ENCODE results near the gene ZDHHC5. TPM values are rescaled to one million over a fixed set of nuclear protein-coding genes. Genes with fewer than 3 reads are reported as not detected.
"Not testable (repeated sequence)": the region's sequence is repeated elsewhere in the genome, so short reads cannot be mapped to it uniquely, and the experiment has no call there.

ZDHHC5 gene
- total RNA-seq, 2 donors from 2014 or later, result 51.9 to 55.6 TPM

GRCh38 chr11:57662893-57663292 is 5.0 kb upstream of the ZDHHC5 start:
- H3K4me1 Mint-ChIP-seq, result peaks cover 30% of the 10 kb centered on the region
- no peaks in the 10 kb centered on the region for H3K27me3 Mint-ChIP-seq
- peaks cover 2% of the 10 kb centered on the region for H3K36me3 Mint-ChIP-seq (ENCODE audit: low read depth)
- H3K27ac Mint-ChIP-seq, result no peak overlapping the region
- DNase-seq (no peak), ATAC-seq (no peak)
- H3K4me3 Mint-ChIP-seq, result no peak overlapping the region
- H3K9me3 ChIP-seq (ENCODE audit: control insufficient read depth, low read length, poor library complexity, severe bottlenecking), result no peaks in the 10 kb centered on the region

DNA sequence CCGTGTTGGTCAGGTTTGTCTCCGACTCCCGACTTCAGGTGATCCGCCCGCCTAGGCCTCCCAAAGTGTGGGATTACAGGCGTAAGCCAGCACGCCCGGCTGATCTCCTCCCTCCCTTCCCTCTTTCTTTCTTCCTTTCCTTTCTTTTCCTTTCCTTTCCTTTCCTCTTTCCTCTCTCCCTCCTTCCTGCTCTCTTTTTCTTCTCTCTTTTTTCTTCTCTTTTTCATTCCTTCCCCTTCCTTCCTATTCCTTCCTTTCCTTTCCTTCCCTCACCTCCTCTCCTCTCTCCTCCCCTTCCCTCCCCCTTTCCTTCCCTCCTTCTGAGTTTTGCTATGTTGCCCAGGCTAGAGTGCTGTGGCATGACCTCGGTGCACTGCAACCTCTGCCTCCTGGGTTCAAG is 3.9 kb upstream of the ZDHHC5 start:
- DNase-seq (no peak), ATAC-seq (no peak)
- H3K4me3 Mint-ChIP-seq, result no peak overlapping the region
- H3K36me3 Mint-ChIP-seq (ENCODE audit: low read depth), result peaks cover 5% of the 10 kb centered on the region
- H3K9me3 ChIP-seq (ENCODE audit: control insufficient read depth, low read length, poor library complexity, severe bottlenecking), result no peaks in the 10 kb centered on the region
- H3K4me1 Mint-ChIP-seq, result peaks cover 31% of the 10 kb centered on the region
- H3K27me3 Mint-ChIP-seq, result no peaks in the 10 kb centered on the region
- peak overlapping the region; percentile 19 for H3K27ac Mint-ChIP-seq

GRCh38 chr11:57667117-57667735 is 688 bp upstream of the ZDHHC5 start:
- ATAC-seq (peak; percentile 75), DNase-seq (peak; percentile 82 to 89 (median 84))
- H3K27ac Mint-ChIP-seq, result peak overlapping the region; percentile 100
- H3K27me3 Mint-ChIP-seq, result no peaks in the 10 kb centered on the region
- peak overlapping the region; percentile 100 for H3K4me3 Mint-ChIP-seq
- H3K4me1 Mint-ChIP-seq, result peaks cover 46% of the 10 kb centered on the region
- no peaks in the 10 kb centered on the region for H3K9me3 ChIP-seq (ENCODE audit: control insufficient read depth, low read length, poor library complexity, severe bottlenecking)
- H3K36me3 Mint-ChIP-seq (ENCODE audit: low read depth), result peaks cover 5% of the 10 kb centered on the region

DNA sequence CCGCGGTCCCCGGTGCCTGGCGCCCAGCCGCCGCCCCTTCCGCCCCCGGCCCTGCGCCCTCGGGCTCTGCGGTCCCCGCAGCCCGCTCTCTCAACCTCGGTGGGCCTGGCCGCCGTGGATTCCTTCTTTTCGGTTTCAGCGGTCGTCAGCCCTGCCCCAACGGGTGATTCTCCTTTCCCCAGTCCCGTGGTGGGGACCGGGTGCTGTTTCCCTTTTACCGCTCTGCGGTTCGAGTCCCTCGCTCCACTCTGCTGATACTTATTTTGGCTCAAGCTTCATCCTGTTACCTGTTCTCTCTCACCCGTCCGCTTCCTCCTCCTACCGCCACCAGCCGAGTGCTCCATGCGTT is 494 bp downstream of the ZDHHC5 start:
- H3K9me3 ChIP-seq (ENCODE audit: control insufficient read depth, low read length, poor library complexity, severe bottlenecking), result no peaks in the 10 kb centered on the region
- peaks cover 55% of the 10 kb centered on the region for H3K4me1 Mint-ChIP-seq
- H3K4me3 Mint-ChIP-seq, result peak overlapping the region; percentile 100
- no peaks in the 10 kb centered on the region for H3K27me3 Mint-ChIP-seq
- peak; percentile 0 for ATAC-seq
- H3K27ac Mint-ChIP-seq, result peak overlapping the region; percentile 100
- peaks cover 10% of the 10 kb centered on the region for H3K36me3 Mint-ChIP-seq (ENCODE audit: low read depth)
- peak in 1 of 3 donors; percentile 28 for DNase-seq

DNA sequence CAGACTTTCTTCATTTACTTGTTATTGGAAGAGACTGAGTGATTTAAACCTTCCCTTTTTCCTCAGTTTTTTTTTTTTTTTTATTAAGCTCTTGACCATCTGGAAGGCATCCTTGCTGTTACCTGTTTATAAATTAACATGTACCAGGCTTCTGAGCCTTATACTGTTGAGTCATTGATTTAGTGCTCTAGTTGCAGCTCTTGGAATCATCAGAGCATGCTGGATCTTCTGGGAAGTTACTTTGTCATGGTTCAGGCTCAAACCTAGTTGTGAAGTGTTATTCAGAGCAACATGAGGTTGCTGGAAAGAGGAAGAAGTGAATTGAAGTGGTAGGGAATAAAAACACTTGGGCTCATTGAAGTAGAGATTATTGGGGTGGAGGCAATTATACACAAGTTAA is 6.3 kb downstream of the ZDHHC5 start:
- DNase-seq (no peak), ATAC-seq (no peak)
- no peaks in the 10 kb centered on the region for H3K9me3 ChIP-seq (ENCODE audit: control insufficient read depth, low read length, poor library complexity, severe bottlenecking)
- Mint-ChIP-seq H3K27me3 (no peaks in the 10 kb centered on the region), H3K4me3 (no peak overlapping the region), H3K4me1 (peaks cover 58% of the 10 kb centered on the region), H3K27ac (peak overlapping the region; percentile 75), H3K36me3 (ENCODE audit: low read depth) (peaks cover 9% of the 10 kb centered on the region)

- no peaks in the 10 kb centered on the region for H3K27me3 Mint-ChIP-seq
- no peak overlapping the region for H3K4me3 Mint-ChIP-seq
- H3K4me1 Mint-ChIP-seq, result peaks cover 52% of the 10 kb centered on the region
- DNase-seq (no peak), ATAC-seq (no peak)
- H3K9me3 ChIP-seq (ENCODE audit: control insufficient read depth, low read length, poor library complexity, severe bottlenecking), result no peaks in the 10 kb centered on the region
- H3K27ac Mint-ChIP-seq, result no peak overlapping the region
- H3K36me3 Mint-ChIP-seq (ENCODE audit: low read depth), result peaks cover 9% of the 10 kb centered on the region
These were observed 7.4 kb downstream of the ZDHHC5 start for GRCh38 chr11:57675176-57675941.

- Mint-ChIP-seq H3K4me3 (no peak overlapping the region), H3K4me1 (peaks cover 51% of the 10 kb centered on the region), H3K27ac (peak overlapping the region; percentile 56), H3K27me3 (no peaks in the 10 kb centered on the region), H3K36me3 (ENCODE audit: low read depth) (peaks cover 11% of the 10 kb centered on the region)
- DNase-seq (no peak), ATAC-seq (no peak)
- H3K9me3 ChIP-seq (ENCODE audit: control insufficient read depth, low read length, poor library complexity, severe bottlenecking), result no peaks in the 10 kb centered on the region
These were observed 11.5 kb downstream of the ZDHHC5 start for GRCh38 chr11:57679396-57679795.

DNA sequence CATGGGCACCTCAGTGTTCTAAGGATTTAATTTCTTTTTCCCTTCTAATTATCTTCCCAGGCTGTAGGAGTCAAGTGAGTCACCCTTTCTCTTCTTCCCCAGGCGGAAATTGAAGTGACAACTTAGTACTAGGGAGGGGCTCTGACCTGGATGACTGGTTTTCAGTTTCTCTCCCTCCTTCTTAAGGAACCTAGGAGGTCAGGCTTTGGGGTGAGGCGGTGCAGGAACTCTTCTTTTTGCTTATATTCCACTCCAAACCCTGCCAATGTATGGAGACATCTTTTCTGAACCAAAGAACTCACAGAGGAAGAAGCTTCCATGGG is 12.6 kb downstream of the ZDHHC5 start:
- no peaks in the 10 kb centered on the region for H3K27me3 Mint-ChIP-seq
- H3K4me1 Mint-ChIP-seq, result peaks cover 47% of the 10 kb centered on the region
- peaks cover 10% of the 10 kb centered on the region for H3K36me3 Mint-ChIP-seq (ENCODE audit: low read depth)
- DNase-seq, result no peak
- ATAC-seq, result no peak
- no peak overlapping the region for H3K4me3 Mint-ChIP-seq
- H3K9me3 ChIP-seq (ENCODE audit: control insufficient read depth, low read length, poor library complexity, severe bottlenecking), result no peaks in the 10 kb centered on the region
- H3K27ac Mint-ChIP-seq, result peak overlapping the region; percentile 90

- no peak for DNase-seq
- Mint-ChIP-seq H3K4me1 (peaks cover 44% of the 10 kb centered on the region), H3K4me3 (no peak overlapping the region), H3K27me3 (no peaks in the 10 kb centered on the region), H3K27ac (peak overlapping the region; percentile 90), H3K36me3 (ENCODE audit: low read depth) (peaks cover 10% of the 10 kb centered on the region)
- ATAC-seq, result no peak
- no peaks in the 10 kb centered on the region for H3K9me3 ChIP-seq (ENCODE audit: control insufficient read depth, low read length, poor library complexity, severe bottlenecking)
These were observed 13.3 kb downstream of the ZDHHC5 start for GRCh38 chr11:57681168-57681567.

GRCh38 chr11:57690474-57690873 is 22.6 kb downstream of the ZDHHC5 start:
- H3K27ac Mint-ChIP-seq; H3K9me3 ChIP-seq (ENCODE audit: control insufficient read depth, low read length, poor library complexity, severe bottlenecking); ATAC-seq; H3K4me3 Mint-ChIP-seq; DNase-seq; H3K27me3 Mint-ChIP-seq: not testable (repeated sequence)
- Mint-ChIP-seq H3K36me3 (ENCODE audit: low read depth) (peaks cover 13% of the 10 kb centered on the region), H3K4me1 (peaks cover 10% of the 10 kb centered on the region)

GRCh38 chr11:57698843-57699365 is 31.0 kb downstream of the ZDHHC5 start:
- Mint-ChIP-seq H3K27me3 (no peaks in the 10 kb centered on the region), H3K4me3 (no peak overlapping the region), H3K4me1 (no peaks in the 10 kb centered on the region), H3K27ac (no peak overlapping the region), H3K36me3 (ENCODE audit: low read depth) (peaks cover 7% of the 10 kb centered on the region)
- no peaks in the 10 kb centered on the region for H3K9me3 ChIP-seq (ENCODE audit: control insufficient read depth, low read length, poor library complexity, severe bottlenecking)
- DNase-seq, result no peak
- ATAC-seq, result no peak

DNA sequence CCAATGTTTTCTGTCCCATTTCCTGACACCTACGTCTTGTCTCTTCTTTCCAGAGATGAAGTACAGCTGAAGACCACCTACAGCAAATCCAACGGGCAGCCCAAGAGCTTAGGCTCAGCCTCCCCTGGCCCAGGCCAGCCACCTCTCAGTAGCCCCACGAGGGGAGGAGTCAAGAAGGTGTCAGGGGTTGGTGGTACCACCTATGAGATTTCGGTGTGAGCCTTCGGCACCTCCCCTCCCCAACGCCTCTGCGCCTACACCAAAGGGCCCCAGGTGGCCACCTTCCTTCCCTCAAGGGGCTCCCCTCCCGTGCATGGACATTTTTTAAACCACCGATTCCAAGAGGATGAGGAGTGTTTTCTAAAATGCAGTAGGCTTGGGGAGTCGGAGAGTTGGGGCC is 31.9 kb downstream of the ZDHHC5 start:
- no peak overlapping the region for H3K4me3 Mint-ChIP-seq
- H3K27ac Mint-ChIP-seq, result peak overlapping the region; percentile 2
- H3K36me3 Mint-ChIP-seq (ENCODE audit: low read depth), result peaks cover 10% of the 10 kb centered on the region
- no peaks in the 10 kb centered on the region for H3K4me1 Mint-ChIP-seq
- H3K9me3 ChIP-seq (ENCODE audit: control insufficient read depth, low read length, poor library complexity, severe bottlenecking), result no peaks in the 10 kb centered on the region
- DNase-seq, result no peak
- H3K27me3 Mint-ChIP-seq, result no peaks in the 10 kb centered on the region
- ATAC-seq, result peak; percentile 28

GRCh38 chr11:57700425-57700824 is 32.5 kb downstream of the ZDHHC5 start:
- Mint-ChIP-seq H3K27ac (no peak overlapping the region), H3K27me3 (no peaks in the 10 kb centered on the region), H3K36me3 (ENCODE audit: low read depth) (peaks cover 10% of the 10 kb centered on the region), H3K4me3 (no peak overlapping the region), H3K4me1 (no peaks in the 10 kb centered on the region)
- no peak for DNase-seq
- H3K9me3 ChIP-seq (ENCODE audit: control insufficient read depth, low read length, poor library complexity, severe bottlenecking), result no peaks in the 10 kb centered on the region
- ATAC-seq, result no peak

- Mint-ChIP-seq H3K27ac (no peak overlapping the region), H3K4me1 (peaks cover 6% of the 10 kb centered on the region), H3K27me3 (no peaks in the 10 kb centered on the region), H3K4me3 (no peak overlapping the region), H3K36me3 (ENCODE audit: low read depth) (peaks cover 8% of the 10 kb centered on the region)
- no peak for ATAC-seq
- DNase-seq, result no peak
- H3K9me3 ChIP-seq (ENCODE audit: control insufficient read depth, low read length, poor library complexity, severe bottlenecking), result no peaks in the 10 kb centered on the region
These were observed 35.4 kb downstream of the ZDHHC5 start for GRCh38 chr11:57703341-57703740.

All from T-helper 17 cell (primary cell).